Cardiac ventricle fibroblast (primary cell): ENCODE data around the gene TCF7. TPM values are rescaled to one million over a fixed set of nuclear protein-coding genes. Genes with fewer than 3 reads are reported as not detected.

Experiments used
- total RNA-seq: library from RNA; depleted of rRNA; stranded (reverse); fragments of >200 nt; gene quantifications from 2 replicates; pipeline ENCODE4 v1.2.3, GENCODE V29; 2015

Gene TCF7
- 0.34 and 0.62 TPM in 2 replicates for total RNA-seq

DNA sequence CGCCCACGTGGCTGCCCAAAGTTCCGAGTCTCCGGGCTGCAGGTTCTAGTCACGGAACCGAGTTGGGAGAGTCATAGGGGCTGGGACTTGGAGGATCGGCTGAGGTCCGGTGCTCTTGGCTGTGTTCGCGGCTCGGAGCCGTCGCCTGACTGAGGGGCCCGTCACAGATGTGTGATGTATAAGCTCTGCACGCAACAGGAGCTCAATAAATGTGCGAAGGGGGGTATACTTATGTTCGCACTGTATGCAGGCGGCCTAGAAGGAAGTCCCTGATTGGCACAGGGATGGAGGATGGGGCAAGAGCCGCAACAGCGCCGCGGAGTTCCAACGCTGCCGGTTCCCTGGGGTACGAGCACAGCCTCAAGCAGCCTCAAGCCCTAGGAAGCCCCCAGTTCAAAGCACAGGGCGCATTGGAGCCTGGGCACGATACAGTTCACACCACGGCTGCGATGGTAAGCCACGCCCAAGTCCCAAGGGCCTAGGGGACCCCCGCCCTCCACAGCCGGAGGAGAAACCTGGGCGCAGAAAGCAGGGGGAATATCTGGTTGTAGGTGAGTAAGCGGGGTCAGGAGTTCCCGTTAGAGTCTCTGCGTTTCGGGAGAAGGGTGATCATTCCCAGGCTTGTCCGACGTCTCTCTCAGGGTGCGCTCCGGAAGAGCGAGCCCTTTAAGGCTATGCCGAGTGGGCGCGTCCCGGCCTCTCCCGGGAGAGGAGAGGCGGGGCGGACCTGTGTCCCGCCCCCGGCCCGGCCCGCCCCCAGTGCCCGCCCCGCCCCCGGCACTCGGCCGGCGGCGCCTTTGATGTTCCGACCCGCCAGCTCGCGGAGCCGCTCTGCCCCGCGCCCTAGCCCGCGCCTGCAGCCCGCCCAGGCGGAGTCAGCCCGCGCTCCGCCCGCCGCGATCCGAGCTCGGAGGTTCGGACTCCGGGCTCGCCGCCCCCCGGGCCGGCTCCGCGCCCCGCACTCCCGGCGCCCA, at the start of gene TCF7:
TSS of gene TCF7 (plus strand) at position 780 of the 974 bp plus-strand sequence. CDS start 226 bp downstream, outside the sequence.

GRCh38 chr5:134176511-134177368, 62.3 kb downstream of the TCF7 start, which contains the start of gene SKP1:
Gene SKP1, minus strand, starts transcription at chr5:134176950. Its CDS starts 2,928 bp downstream, at chr5:134174022.

Other genes starting within 250 kb of the TCF7 start
- gene C5orf15, start 146.1 kb upstream of the TCF7 start, total RNA-seq: 54.7 and 59.1 TPM in 2 replicates
- gene VDAC1, start 109.7 kb upstream of the TCF7 start, total RNA-seq: 197 and 210 TPM in 2 replicates
- 277 TPM in 2 replicates for gene SKP1, start 62.3 kb downstream of the TCF7 start, total RNA-seq
- 97.2 and 127 TPM in 2 replicates for gene PPP2CA, start 111.4 kb downstream of the TCF7 start, total RNA-seq